Activated T-cell treated with anti-CD3 and anti-CD28 coated beads, Interleukin-2, amount 50 U/mL, for 48 hours (primary cell): Measurements from ENCODE around the gene KRTAP5-6.
"Not testable (repeated sequence)": the region's sequence is repeated elsewhere in the genome, so short reads cannot be mapped to it uniquely, and the experiment has no call there.

Source experiments
- DNase-seq, 2 experiments: peaks; one replicate each; pipeline ENCODE4 v3.0.0-alpha.2; 2020

The KRTAP5-6 gene

DNA sequence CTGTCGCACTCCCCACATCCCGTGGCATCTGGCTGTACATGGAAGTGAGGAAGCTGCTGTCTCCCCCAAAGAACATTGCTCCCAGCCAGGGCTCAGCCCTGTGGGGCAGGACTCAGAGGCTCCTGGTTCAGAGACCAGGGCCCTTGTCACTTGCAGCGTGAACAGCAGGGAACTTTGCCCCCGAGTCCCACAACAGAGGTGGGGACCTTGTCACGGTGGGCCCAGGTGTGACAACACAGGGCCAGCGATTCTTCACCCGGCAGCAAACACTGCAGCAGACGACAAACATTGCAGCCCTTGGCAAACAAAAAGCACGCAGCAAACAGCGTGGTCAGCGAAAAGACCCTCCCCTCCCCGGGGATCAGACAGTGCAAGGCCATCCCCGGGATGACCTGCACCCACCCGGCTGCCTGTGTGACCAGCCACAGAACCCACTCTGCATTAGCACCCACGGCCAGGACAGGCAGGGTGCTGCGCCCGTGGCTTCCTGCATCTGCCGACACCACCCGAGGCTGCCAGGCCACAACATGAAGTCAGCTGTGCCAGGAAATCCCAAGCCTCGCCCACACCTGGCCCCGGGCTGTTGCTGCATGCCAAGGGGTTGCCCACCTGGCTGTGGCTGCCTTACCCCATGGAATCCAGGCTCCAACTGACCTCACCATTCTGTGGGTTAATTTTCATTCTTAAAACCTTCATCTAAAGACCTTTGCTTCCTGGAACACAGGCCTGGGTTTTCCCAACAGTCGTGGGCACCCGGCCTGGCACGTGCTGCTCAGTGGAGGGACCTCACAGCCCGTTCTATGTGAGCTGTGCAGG lies 35.3 kb upstream of the KRTAP5-6 start:
- peak in 1 of 2 experiments; percentile 1 for DNase-seq

DNA sequence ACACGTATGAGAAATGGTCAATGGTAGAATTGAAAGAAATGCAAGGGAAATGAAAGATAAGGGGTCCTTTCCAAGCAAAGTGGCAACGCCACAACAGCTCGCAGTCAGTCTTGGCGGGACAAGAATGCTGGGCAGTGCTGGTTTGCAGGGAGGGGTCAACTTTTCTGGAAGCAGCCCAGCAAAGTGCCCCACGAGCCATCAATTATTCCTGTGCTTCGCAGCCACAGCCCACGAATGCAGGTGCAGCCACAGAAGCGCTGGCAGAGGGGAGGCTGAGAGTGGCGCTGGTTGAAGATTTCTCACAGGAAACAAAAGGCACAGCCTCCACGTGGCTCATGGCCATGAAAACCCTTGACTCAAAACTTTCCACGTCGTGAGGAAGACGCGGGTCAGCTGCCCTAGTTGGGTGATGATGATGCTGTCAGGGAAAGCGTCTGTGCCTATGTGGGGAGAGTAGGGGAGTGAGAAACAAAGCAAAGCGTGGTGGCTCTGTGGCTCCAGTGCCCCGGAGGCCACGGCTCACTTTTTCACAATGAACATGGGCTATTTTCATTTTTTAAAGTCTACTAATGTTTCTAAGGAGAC lies 34.2 kb upstream of the KRTAP5-6 start:
- peak in 1 of 2 experiments; percentile 13 for DNase-seq

DNA sequence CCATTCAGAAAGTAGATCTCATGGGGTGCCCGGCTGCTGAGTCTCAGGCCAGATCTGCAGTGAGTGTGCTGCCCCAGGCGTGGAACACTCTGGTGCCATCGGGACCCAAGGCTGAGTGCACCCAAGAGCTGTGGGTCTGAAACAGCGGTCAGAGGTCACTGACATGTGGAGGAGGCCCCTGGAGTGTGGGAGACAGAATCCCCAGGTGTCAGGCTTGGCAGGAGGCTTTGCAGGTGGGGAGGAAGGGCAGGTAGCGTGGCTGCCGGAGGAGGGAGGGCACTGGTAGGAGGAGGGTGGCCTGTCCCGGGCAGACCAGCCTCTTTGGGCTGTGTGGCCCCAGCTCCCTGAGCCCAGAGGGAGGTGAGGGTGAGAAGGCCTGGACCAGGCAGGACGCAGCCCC lies 31.7 kb upstream of the KRTAP5-6 start:
- DNase-seq: peak in 1 of 2 experiments; percentile 3

DNA sequence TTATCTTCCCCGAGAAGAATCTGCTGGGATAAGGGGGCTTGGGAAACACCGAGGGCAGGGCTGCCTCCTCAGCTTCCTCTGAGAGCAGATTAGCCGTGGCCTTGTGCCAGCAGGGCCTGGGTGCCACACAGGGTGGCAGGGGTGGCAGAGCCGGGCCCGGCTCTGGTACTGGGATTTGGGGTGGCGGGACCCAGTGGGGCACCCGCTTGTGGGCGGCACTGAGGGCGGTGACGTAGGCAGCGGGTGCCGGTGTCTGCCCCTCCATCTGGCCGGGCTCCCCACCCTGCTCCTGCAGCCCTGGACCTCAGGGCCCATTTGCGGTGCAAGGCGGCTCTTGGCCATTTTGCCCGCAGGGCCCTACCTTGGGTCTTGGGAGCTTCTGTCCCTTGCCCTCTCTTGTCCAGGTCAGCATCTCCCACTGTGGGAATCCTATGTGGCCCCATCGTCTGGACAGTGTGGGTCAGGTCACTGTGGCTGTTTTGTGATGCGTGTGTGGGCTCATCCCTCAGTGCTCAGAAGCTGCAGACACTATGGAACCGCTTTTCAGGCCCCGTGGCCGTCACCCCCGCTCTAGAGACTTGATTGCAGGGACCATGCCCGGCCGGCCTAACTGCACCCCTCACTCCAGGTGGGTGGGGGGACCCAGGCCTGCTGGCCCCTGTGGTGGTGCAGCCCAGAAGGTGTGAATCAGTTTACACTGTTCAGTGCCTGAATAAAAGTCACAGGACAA lies 29.7 kb upstream of the KRTAP5-6 start:
- DNase-seq: no peak

DNA sequence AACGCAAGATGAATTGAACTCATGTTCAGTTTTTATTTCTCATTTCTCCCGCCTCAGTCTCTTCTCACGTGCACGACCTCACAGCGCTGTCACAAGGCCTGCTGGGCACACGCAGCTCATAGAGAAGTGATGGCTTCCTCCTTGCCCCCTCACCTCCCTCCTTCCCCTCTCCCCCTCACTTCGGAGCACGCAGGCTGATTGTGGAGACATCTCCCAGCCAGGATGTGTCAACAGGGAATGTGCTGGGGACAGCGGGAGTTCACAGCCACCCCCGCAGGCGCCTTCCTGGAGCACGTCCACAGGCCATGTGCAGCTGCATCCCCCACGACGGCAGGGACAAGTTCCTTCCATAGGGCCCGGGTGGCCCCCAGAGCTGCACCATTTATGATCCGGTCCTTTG lies 29.1 kb upstream of the KRTAP5-6 start:
- DNase-seq: no peak

DNA sequence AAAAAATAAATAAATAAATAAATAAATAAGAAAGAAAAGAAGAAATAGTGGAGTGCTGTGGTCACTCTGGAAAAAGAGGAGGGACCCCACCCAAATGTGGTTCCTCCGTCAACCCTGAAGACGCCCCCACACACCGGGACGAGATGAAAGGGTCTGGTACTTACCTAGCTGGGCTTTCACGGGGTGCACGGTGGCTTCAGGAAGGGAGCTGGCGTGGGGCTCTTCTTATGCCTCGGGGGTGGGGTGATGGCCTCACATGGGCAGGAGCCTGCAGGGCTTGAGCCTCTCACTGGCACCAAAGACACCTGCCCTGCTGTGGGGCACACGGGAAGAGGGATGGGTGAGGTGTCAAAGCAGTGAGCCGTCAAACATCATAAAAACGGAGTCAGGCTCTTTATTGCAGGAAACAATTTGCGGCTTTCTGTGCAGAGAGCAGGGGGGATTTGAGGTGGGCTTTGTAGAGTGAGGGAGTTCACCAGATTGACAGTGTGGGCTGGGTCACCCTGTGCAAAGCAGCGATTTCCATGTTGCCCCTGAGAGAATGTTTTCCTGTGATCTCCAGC lies 28.0 kb upstream of the KRTAP5-6 start:
- no peak for DNase-seq

DNA sequence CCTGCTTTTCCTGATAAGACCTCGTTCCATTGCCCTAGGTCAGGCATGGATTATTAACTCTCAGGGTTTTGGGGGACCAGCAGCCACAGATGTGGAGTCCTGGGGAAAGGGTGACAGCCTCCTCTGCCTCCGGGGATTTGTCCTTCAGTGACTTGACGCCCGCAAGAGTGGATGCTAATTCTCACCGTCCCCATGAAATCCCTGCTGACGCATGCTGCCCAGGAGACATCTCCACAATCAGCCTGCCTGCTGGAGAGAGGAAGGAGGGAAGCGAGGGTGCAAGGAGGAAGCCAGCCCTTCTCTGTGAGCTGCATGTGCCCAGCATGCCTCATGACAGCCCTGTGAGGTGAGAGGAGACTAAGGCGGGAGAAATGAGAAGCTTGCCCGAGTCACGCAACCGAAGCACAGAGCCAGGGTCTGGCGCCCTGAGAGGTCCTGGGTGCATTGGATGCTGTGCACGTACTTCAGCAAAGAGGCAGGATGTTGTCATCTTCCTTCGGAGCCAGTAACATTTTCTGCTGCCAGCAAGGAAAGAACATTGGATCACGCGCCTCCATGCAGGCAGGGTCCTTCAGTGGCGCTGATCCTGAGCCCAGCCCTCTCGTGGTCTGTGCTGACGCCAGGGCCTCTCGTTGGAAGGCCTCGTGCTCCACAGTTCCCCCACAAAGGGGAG lies 27.3 kb upstream of the KRTAP5-6 start:
- DNase-seq: peak in 1 of 2 experiments; percentile 7

DNA sequence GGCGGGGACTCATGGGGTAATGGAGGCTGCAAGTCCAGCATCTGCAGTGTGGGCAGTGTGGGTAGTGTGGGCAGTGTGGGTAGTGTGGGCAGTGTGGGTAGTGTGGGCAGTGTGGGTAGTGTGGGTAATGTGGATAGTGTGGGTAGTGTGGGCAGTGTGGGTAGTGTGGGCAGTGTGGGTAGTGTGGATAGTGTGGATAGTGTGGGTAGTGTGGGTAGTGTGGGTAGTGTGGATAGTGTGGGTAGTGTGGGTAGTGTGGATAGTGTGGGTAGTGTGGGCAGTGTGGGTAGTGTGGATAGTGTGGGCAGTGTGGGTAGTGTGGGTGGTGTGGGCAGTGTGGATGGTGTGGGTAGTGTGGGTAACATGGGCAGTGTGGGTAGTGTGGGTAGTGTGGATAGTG lies 26.5 kb upstream of the KRTAP5-6 start:
- not testable (repeated sequence) for DNase-seq

DNA sequence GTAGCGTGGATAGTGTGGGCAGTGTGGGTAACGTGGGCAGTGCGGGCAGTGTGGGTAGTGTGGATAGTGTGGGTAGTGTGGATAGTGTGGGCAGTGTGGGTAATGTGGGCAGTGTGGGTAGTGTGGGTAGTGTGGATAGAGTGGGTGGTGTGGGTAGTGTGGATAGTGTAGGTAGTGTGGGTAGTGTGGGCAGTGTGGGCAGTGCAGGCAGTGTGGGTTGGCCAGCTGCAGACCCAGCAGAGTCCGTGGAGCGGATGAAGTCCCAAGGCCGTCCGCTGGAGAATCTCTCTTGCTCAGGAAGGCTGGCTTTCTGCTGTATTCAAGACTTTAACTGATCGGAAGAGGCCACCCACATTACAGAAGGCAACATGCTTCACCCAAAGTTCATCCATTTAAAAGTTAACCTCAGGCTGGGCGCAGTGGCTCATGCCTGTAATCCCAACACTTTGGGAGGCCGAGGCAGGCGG lies 26.1 kb upstream of the KRTAP5-6 start:
- no peak for DNase-seq

DNA sequence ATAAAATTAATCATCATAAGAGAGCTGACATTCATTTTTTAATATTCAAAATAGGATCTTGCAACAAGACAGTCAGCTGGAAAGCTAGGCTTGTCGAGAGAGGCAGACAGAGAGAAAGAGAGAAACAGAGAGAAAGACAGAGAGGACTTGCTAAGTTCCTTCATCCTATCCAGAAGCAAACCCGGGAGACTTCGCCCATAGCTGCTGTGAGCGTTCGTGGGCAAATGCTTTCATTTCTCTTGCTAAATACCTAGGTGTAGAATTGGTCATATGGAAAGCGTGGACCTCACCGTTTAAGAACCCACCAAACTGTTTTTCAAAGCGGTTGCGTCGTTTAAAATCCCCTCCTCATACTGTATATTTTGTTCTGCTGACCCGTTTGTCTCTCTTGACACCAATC lies 25.3 kb upstream of the KRTAP5-6 start:
- DNase-seq: no peak

DNA sequence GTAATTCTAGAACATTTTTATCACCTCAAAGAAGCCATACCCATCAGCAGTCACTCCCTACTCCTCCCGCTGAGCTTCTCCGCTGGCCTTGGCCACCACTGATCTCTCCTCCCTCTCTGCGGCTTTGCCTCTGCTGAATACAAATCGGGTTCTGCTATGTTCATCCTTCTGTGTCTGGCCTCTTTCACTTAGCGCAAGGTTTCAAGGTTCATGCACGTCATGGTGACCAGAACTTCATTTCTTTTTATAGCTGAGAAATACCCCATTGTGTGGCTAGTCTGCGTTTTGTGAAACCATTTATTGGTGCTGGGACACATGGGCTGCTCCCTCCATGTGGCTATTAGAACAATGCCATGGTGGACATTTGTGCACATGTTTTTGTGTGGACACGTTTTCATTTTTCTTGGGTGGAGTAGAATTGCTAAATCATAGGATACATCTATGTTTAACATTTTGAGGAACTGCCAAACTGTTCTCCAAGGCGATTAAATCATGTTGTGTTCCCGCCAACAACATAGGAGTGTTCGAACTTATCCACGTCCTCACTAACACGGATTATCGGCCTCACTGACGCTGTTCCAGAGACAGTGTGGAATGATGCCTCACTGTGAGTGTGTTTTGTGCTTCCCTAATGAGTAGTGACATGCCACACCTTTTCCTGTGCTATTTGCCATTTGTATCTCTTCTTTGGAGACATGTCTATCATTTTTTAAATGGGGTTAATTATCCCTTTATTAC lies 24.2 kb upstream of the KRTAP5-6 start:
- DNase-seq: no peak

DNA sequence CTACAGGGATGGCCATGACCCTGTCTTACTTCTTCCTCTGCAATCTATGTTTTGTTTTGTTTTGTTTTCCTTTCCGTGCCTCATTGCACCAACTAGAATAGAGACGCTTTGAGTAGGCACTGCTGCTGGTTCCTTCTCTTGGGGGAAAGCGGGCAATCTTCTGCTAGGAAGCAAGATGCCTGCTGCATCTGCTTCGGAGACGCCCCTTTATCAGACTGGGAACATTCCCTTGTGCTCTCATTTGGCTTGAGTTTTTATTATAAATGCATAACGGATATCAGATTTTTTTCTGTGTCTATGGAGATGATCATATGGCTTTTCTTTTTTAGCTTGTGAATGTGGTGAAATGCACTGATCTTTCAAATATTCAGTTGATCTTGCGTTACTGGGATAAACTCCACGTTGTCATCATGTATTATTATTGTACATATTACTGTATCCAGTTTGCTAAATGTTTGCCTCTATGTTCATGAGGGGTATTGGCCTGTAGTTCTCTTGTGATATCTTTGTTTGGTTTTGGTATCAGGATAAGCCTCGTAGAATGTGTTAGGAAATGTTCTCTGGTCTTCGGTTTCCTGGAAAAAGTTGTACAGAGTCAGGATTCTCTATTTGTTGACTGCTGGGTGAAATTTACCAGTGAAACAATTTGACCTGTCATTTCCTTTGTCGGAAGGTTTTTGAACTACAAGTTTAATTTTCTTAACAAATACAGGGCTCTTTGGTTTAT lies 23.4 kb upstream of the KRTAP5-6 start:
- DNase-seq: no peak

DNA sequence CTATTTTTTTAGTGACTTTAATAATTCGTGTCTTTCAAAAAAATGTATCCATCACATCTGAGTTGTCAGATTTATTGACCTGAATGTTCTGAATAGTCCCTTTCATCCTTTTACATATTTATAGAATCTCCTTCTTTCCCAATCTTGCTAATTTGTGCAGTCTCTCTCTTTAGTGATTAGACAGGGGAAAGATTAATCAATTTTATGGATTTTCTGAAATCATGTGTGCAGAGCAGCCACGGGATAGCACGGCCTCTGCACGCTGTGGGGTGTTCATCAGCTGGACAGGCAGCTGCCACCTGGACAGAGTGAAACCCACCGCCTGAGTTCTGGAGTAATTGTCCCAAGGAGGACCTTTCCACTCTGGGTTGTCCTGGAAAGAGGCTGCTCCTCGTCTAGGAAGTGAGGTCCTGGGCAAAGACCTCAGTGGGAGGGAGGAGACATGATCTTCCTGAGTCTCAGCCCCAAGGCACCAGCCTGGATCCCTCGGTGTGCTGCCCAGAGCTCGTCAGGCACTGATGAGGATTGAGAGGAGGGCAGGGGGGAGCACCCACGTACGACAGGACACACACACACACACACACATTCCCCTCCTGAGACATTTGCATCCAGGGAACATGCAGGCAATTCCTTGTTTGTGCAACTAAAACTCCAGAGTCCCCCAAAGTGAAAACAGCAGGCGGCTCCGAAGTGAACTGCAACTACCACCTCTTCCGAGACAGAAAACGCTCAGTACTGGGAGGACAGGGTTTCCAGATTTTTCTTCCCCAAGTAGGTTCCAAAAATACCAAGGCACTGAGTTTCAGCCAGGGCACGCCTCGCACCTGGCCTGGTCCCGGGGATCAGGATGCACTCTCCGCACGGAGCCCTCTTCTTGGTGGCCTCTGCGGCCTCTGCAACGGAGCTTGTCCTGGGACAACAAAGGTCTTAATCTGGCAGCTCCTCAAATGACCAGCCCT lies 22.5 kb upstream of the KRTAP5-6 start:
- DNase-seq: no peak

DNA sequence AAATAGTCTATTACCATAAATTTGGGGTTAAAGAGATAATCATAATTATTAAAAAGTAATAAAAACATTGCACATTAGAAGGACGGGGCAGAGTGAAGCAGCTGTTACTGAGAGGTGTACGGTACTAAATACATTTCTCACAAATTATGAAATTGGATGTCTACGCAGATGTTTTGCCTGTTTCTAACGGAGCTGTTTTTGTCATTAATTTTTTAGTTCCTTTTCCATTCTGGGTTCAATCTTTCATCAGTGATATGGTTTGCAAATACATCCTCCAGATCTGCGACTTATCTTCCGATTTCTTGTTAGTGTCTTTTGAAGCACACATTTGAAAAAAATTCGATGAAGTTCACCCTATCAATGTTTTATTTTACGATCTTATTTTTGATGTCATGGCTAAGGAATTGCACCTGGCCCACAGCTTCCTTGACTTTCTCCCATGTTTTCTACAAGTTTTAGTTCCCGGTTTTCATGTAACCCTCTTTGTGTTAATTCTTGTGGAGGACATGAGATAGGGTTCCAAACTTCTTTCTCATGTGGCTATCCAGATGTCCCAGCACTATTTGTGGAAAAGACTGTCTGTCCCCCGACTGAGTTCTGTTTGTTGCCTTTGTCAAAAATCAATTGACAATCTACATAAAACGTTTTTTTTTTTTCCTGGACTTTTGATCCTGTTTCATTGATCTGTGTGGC lies 21.3 kb upstream of the KRTAP5-6 start:
- DNase-seq: no peak

DNA sequence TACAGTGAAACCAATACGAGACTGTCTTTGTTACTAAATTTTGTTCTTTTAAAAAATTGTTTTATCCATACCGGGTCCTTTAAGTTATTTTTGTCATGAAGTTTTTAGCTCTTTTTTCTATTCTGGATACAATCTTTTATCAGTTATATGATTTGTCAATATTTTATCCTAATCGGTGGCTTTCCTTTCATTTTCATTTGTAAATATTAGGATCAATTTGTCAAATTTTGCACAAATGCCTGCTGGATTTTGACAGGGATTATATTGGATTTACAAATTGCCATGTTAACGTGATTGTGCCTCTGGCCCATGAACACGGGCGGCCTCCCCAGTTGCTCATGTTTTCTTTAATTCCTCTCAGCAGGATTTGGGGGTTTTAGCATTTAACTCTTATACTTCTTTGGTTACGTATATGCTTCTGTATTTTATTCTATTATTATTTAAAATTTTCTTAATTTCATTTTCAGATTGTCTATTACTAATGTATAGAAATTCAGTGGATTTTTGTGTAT lies 20.7 kb upstream of the KRTAP5-6 start:
- DNase-seq: no peak

DNA sequence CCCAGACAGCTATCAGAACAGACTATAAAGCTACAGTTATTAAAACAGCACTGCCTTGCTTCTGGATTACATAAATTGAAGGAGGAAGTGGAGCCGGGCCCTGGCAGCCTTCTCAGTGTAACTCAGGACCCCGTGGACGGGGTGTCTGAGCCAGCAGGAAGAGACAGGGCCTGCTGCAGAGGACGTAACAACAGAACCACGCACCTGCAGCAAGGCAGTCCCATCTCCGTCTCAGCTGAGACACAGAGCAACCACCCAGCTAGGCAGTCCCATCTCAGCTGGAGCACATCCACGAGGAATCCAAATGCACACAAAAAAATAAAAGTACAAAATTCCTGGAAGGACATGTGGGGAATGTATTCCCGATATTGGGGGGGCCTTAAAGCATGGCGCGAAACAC lies 17.1 kb upstream of the KRTAP5-6 start:
- DNase-seq: no peak

DNA sequence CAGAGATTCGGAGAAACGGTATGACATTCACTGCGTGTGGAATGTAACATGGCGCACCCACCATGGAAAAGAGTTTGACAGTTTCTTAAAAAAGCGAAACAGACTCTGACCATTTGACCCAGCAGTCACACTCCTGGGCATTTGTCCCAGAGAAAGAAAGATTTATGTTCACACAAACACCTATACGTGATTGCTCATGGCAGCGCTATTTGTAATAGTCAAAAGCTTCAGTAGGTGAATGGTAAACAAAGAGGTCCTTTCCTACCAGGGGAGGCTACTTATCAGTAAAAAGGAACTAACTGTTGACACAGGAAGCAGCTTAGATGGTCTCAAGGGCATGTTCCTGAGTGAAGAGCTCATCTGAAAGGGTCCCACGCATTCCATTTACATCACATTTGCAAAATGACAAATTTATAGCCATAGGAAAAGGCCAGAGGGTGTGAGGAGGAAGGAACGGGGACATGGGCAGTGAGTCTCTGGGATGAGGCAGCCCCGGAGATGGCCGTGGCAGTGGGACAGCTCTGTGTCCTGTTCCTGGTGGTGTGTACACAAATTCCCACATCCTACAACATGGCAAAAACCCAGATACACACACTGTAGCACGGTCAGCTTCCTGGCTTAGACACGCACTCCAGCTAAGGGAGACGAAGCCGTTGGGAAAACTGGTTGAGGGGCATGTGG lies 14.6 kb upstream of the KRTAP5-6 start:
- DNase-seq: no peak

DNA sequence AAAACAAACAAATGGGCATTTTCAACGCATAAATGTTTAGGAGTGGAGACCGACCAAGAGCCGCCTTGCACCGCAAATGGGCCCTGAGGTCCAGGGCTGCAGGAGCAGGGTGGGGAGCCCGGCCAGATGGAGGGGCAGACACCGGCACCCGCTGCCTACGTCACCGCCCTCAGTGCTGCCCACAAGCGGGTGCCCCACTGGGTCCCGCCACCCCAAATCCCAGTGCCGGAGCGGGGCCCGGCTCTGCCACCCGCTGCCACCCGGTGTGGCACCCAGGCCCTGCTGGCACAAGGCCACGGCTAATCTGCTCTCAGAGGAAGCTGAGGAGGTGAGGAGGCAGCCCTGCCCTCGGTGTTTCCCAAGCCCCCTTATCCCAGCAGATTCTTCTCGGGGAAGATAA lies 13.8 kb upstream of the KRTAP5-6 start:
- DNase-seq: not testable (repeated sequence)
